KMS-11 (cell line): Measurements from ENCODE around the gene SETSIP.
"Not testable (repeated sequence)": the region's sequence is repeated elsewhere in the genome, so short reads cannot be mapped to it uniquely, and the experiment has no call there.

ENCODE experiments used
- H2AFZ ChIP-seq: fragments of 200-600 bp; sonication (generic); 2 replicates; pipeline ENCODE4 v1.6.1; 2016; ENCODE audit warnings: antibody characterized with exemption, mixed run types, low read depth
- H3K27ac ChIP-seq: fragments of 200-600 bp; sonication (generic); 2 replicates; pipeline ENCODE4 v1.6.1; 2016; ENCODE audit warnings: mild to moderate bottlenecking, mixed run types
- H3K27me3 ChIP-seq: fragments of 200-600 bp; sonication (generic); 2 replicates; pipeline ENCODE4 v1.6.1; 2017; ENCODE audit warnings: mild to moderate bottlenecking, low read depth, mixed run types, moderate library complexity; ENCODE audit not compliant: insufficient read depth
- H3K36me3 ChIP-seq: fragments of 200-600 bp; sonication (generic); 2 replicates; pipeline ENCODE4 v1.6.1; 2017; ENCODE audit warnings: mild to moderate bottlenecking, mixed run types; ENCODE audit not compliant: insufficient read depth
- H3K4me1 ChIP-seq: fragments of 200-600 bp; sonication (generic); 2 replicates; pipeline ENCODE4 v1.6.1; 2016; ENCODE audit warnings: mild to moderate bottlenecking, low read depth, mixed run types; ENCODE audit not compliant: poor library complexity, severe bottlenecking
- H3K4me2 ChIP-seq: fragments of 200-600 bp; sonication (generic); 2 replicates; pipeline ENCODE4 v1.7.0; 2016; ENCODE audit warnings: mild to moderate bottlenecking, mixed run types
- H3K4me3 ChIP-seq: fragments of 200-600 bp; sonication (generic); IDR thresholded peaks from 2 replicates; pipeline ENCODE4 v1.6.1; 2017; ENCODE audit warnings: low read depth, low read length, mixed read lengths; ENCODE audit not compliant: insufficient read depth
- H3K79me2 ChIP-seq: fragments of 200-600 bp; sonication (generic); 2 replicates; pipeline ENCODE4 v1.6.1; 2016; ENCODE audit warnings: low read depth, mixed run types; ENCODE audit not compliant: insufficient read depth
- H3K9ac ChIP-seq: fragments of 200-600 bp; sonication (generic); 2 replicates; pipeline ENCODE4 v1.6.1; 2016; ENCODE audit warnings: mild to moderate bottlenecking, mixed run types
- H4K20me1 ChIP-seq: fragments of 200-600 bp; sonication (generic); 2 replicates; pipeline ENCODE4 v1.6.1; 2016; ENCODE audit warnings: mild to moderate bottlenecking, mixed run types; ENCODE audit not compliant: insufficient read depth
- TF ChIP-seq, protein P1 (sequence below): fragments of 200-600 bp; sonication (generic); conservative IDR thresholded peaks from 2 replicates; pipeline ENCODE4 v1.6.1; 2017; ENCODE audit warnings: low read depth, mild to moderate bottlenecking, antibody characterized with exemption, low read length, moderate library complexity, mixed read lengths

Gene SETSIP

DNA sequence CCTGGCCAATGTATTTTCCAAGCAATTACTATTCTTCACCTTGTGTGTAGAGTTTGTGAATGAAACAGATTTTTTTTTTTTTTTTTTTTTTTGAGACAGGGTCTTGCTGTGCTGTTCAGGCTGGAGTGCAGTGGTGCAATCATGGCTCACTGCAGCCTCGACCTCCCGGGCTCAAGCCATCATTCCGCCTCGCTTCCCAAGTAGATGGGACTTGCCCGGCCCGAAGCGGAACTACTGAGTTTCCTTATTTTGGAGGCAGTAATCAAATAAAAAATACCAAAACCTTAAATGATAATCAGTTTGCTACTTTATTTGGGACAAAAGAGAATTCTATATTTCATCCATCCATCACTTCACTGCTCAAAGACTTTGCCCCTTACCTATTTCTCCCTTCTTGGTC, 4.2 kb upstream of the SETSIP start:
- Histone ChIP-seq H3K9ac (no peak overlapping the region), H3K27ac (no peak overlapping the region), H4K20me1 (no peaks in the 10 kb centered on the region), H3K36me3 (no peaks in the 10 kb centered on the region), H3K4me3 (no peak overlapping the region), H3K27me3 (no peaks in the 10 kb centered on the region), H3K4me2 (no peak overlapping the region), H3K79me2 (no peaks in the 10 kb centered on the region), H2AFZ (peak overlapping the region; percentile 94), H3K4me1 (peaks cover 8% of the 10 kb centered on the region)
- TF ChIP-seq, protein P1, sequence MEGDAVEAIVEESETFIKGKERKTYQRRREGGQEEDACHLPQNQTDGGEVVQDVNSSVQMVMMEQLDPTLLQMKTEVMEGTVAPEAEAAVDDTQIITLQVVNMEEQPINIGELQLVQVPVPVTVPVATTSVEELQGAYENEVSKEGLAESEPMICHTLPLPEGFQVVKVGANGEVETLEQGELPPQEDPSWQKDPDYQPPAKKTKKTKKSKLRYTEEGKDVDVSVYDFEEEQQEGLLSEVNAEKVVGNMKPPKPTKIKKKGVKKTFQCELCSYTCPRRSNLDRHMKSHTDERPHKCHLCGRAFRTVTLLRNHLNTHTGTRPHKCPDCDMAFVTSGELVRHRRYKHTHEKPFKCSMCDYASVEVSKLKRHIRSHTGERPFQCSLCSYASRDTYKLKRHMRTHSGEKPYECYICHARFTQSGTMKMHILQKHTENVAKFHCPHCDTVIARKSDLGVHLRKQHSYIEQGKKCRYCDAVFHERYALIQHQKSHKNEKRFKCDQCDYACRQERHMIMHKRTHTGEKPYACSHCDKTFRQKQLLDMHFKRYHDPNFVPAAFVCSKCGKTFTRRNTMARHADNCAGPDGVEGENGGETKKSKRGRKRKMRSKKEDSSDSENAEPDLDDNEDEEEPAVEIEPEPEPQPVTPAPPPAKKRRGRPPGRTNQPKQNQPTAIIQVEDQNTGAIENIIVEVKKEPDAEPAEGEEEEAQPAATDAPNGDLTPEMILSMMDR, result no peak

DNA sequence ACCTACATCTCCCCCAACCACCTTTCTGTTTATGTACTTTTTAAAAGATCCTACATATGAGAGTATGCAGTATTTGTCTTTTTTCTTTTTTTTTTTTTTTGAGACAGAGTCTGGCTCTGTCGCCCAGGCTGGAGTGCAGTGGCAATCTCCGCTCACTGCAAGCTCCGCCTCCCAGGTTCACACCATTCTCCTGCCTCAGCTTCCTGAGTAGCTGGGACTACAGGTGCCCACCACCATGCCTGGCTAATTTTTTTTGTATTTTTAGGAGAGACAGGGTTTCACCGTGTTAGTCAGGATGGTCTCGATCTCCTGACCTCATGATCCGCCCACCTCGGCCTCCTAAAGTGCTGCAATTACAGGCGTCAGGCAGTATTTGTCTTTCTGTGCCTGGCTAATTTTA, 2.9 kb upstream of the SETSIP start:
- H3K27me3 ChIP-seq, H3K4me2 ChIP-seq, H4K20me1 ChIP-seq, H3K79me2 ChIP-seq, H3K4me3 ChIP-seq, H3K9ac ChIP-seq, H3K4me1 ChIP-seq, H3K27ac ChIP-seq, H3K36me3 ChIP-seq, H2AFZ ChIP-seq: not testable (repeated sequence)

DNA sequence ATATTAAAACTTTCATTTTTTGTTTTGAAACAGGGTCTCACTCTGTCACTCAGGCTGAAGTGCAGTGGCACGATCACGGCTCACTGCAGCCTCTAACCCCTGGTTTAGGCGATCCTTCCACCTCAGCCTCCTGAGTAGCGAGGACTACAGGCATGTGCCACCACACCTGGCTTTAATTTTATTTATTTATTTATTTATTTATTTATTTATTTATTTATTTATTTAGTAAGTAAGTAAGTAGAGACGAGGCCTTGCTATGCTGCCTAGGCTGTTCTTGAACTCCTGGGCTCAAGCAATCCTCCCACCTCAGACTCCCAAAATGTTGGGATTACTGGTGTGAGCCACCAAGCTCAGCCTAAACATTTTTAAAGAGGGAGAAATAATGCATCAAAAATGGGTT, 1.2 kb upstream of the SETSIP start:
- H3K27me3 ChIP-seq, result no peaks in the 10 kb centered on the region
- H3K9ac ChIP-seq, result no peak overlapping the region
- TF ChIP-seq, protein P1, result no peak
- no peaks in the 10 kb centered on the region for H3K79me2 ChIP-seq
- no peak overlapping the region for H3K27ac ChIP-seq
- H3K36me3 ChIP-seq, result no peaks in the 10 kb centered on the region
- peaks cover 8% of the 10 kb centered on the region for H3K4me1 ChIP-seq
- no peak overlapping the region for H3K4me3 ChIP-seq
- H4K20me1 ChIP-seq, result no peaks in the 10 kb centered on the region
- H2AFZ ChIP-seq, result no peak overlapping the region
- H3K4me2 ChIP-seq, result no peak overlapping the region

DNA sequence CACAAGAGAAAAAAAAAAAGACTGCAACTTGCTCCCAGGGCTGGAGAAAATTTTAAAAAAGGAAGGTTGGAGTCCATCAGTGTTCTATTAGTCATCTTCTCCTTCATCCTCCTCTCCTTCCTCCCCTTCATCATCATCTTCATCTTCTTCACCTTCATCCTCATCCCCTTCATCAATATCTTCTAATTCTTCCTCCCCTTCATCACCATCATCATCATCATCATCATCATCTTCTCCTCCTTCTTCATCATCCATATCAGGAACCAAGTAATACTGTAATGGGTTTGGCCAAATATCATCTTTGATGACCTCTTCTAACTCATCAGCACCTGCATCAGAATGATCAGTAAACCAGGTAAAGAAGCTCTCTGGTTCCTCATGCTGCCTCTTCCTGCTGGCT, 765 bp downstream of the SETSIP start:
- not testable (repeated sequence) for H2AFZ ChIP-seq, H3K79me2 ChIP-seq, H3K9ac ChIP-seq, H4K20me1 ChIP-seq, H3K4me3 ChIP-seq, H3K27me3 ChIP-seq, H3K4me2 ChIP-seq, H3K4me1 ChIP-seq, H3K36me3 ChIP-seq, H3K27ac ChIP-seq

DNA sequence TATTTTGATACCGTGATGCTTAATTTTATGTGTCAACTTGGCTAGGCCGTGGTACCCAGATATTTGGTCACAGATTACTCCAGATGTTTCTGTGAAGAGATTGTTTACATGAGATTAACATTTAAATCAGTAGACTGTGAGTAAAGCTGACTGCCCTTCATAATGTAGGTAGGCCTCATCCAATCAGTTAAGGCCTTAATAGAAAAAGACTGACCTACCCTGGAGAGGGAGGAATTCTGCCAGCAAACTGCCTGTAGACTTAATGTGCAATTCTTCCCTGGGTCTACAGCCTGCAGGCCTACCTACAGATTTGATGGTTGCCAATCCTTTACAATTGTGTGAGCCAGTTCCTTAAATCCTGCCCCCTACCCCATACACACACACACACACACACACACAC, 4.3 kb downstream of the SETSIP start:
- no peaks in the 10 kb centered on the region for H3K36me3 ChIP-seq
- no peak overlapping the region for H3K4me2 ChIP-seq
- H3K4me3 ChIP-seq, result no peak overlapping the region
- no peaks in the 10 kb centered on the region for H3K79me2 ChIP-seq
- no peak overlapping the region for H2AFZ ChIP-seq
- H3K9ac ChIP-seq, result no peak overlapping the region
- H3K4me1 ChIP-seq, result no peaks in the 10 kb centered on the region
- H3K27me3 ChIP-seq, result no peaks in the 10 kb centered on the region
- TF ChIP-seq, protein P1, result no peak
- H3K27ac ChIP-seq, result no peak overlapping the region
- no peaks in the 10 kb centered on the region for H4K20me1 ChIP-seq
